ENCODE measurements around the gene TRDN.

GRCh38 chr6:123594776-123595175, 42.0 kb downstream of the TRDN start:
- TF ChIP-seq CTCF (IDR thresholded peaks at IDR 0.05; ENCODE audit: poor library complexity) (no peak), EZH2phosphoT487 (IDR thresholded peaks at IDR 0.05; ENCODE audit: low read depth, severe bottlenecking, unreplicated experiment) (no peak), EZH2 (IDR thresholded peaks at IDR 0.05; ENCODE audit: borderline replicate concordance) (no peak)
